Activated CD8-positive, alpha-beta memory T cell treated with anti-CD3 and anti-CD28 coated beads for 48 hours (primary cell): Measurements from ENCODE around the gene RNF138.
"Not testable (repeated sequence)": the region's sequence is repeated elsewhere in the genome, so short reads cannot be mapped to it uniquely, and the experiment has no call there.

Experiments
- DNase-seq, 3 experiments: peaks; one replicate each; pipeline ENCODE4 v3.0.0-alpha.2; 2020; ENCODE audit warnings: low read depth in 2 of 3, low spot score in 2 of 3

The RNF138 gene

GRCh38 chr18:32091724-32092421 is at the start of gene RNF138:
Gene RNF138 (plus strand): TSS chr18:32091874. CDS start chr18:32092777, 903 bp downstream.
- DNase-seq: peak; percentile 68 to 71 (median 69)

GRCh38 chr18:32042337-32042736 is 49.3 kb upstream of the RNF138 start:
- no peak for DNase-seq

GRCh38 chr18:32048507-32049091 is 43.1 kb upstream of the RNF138 start:
- DNase-seq: no peak

- DNase-seq: no peak
These were observed 42.1 kb upstream of the RNF138 start for GRCh38 chr18:32049393-32050171.

- DNase-seq: no peak
These were observed 34.9 kb upstream of the RNF138 start for GRCh38 chr18:32056613-32057358.

GRCh38 chr18:32057624-32058165 is 34.0 kb upstream of the RNF138 start:
- no peak for DNase-seq

GRCh38 chr18:32060026-32060425 is 31.6 kb upstream of the RNF138 start:
- DNase-seq: no peak

GRCh38 chr18:32067375-32068167 is 24.1 kb upstream of the RNF138 start:
- no peak for DNase-seq

GRCh38 chr18:32072321-32072720 is 19.4 kb upstream of the RNF138 start:
- DNase-seq: no peak

GRCh38 chr18:32074206-32074605 is 17.5 kb upstream of the RNF138 start:
- no peak for DNase-seq

GRCh38 chr18:32078845-32079244 is 12.8 kb upstream of the RNF138 start:
- DNase-seq: no peak

- DNase-seq: no peak
These were observed 9.8 kb upstream of the RNF138 start for GRCh38 chr18:32081881-32082280.

- DNase-seq: no peak
These were observed 7.9 kb upstream of the RNF138 start for GRCh38 chr18:32083781-32084180.

GRCh38 chr18:32086881-32087280 is 4.8 kb upstream of the RNF138 start:
- DNase-seq: no peak

- DNase-seq: not testable (repeated sequence)
These were observed 843 bp upstream of the RNF138 start for GRCh38 chr18:32090831-32091230.

- DNase-seq: no peak
These were observed 350 bp upstream of the RNF138 start for GRCh38 chr18:32091325-32091723.

GRCh38 chr18:32092422-32093101 is 888 bp downstream of the RNF138 start:
- peak; percentile 95 to 99 (median 95) for DNase-seq

- peak in 1 of 3 experiments; percentile 23 for DNase-seq
These were observed 1.4 kb downstream of the RNF138 start for GRCh38 chr18:32093102-32093511.

GRCh38 chr18:32093523-32093922 is 1.8 kb downstream of the RNF138 start:
- no peak for DNase-seq
